Gastrocnemius medialis (tissue), 4 donors: ENCODE measurements around the gene ZBTB16.

Source experiments
- CTCF ChIP-seq, 5 experiments: fragments of 450-650 bp in 3 of 5; fragments of 200-600 bp in 2 of 5; sonication (generic) in 2 of 5; IDR thresholded peaks in 4 of 5; conservative IDR thresholded peaks in 1 of 5; 1 replicate in 4 of 5; 2 replicates in 1 of 5; pipeline ENCODE4 v1.5.1; 2016 to 2019; ENCODE audit warnings: antibody characterized with exemption in 5 of 5, mild to moderate bottlenecking in 3 of 5, moderate library complexity in 3 of 5
- POLR2A ChIP-seq, 2 donors: fragments of 450-650 bp; IDR thresholded peaks; one replicate each; pipeline ENCODE4 v1.6.1; 2017; ENCODE audit warnings: antibody characterized with exemption in 2 of 2, mild to moderate bottlenecking in 2 of 2, moderate library complexity in 2 of 2

- TF ChIP-seq CTCF (IDR thresholded peaks at IDR 0.05 in 4 of 5, conservative IDR thresholded peaks at IDR 0.05 in 1 of 5) (peak in 1 of 5 experiments; percentile 18), POLR2A (IDR thresholded peaks at IDR 0.05) (no peak)
Observed at GRCh38 chr11:114059984-114060391, 477 bp downstream of the ZBTB16 start.
